ENCODE data around the gene NAP1L5. TPM values are rescaled to one million over a fixed set of nuclear protein-coding genes. Genes with fewer than 3 reads are reported as not detected.

NAP1L5 gene
- polyA plus RNA-seq, 2 of the 4 experiments (the other 2 are of a cell fraction): 2.4 to 3.0 TPM

DNA sequence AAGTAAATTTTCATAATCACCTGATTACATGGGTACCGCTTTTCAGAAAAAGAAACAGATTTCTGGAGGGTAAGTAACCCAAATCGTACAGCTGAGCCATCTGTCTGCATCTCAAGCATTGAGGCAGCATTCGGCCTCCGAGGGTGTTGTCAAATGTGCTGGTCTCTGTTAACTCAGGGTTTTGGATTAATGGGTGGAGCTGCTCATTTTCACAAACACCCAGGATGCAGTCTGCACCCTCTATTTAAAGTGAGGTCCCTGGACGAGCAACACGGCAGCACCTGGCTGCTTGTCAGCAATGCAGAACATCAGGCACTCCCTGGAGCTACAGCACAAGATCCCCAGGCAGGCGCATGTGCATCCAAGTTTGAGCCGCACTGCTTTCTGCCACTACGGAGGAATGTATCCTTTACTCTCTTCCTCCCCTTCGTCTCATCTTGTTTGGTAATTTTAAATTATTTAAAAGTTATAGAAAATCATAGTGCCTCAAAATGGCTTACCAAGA lies 24.7 kb upstream of the NAP1L5 start:
- FAIRE-seq (no peak), DNase-seq (ENCODE audit: low read depth in 1 of 2, low spot score in 1 of 2) (no peak), ATAC-seq (no peak)
- POLR2A ChIA-PET: no interaction called here
- WGBS (ENCODE audit: missing lambda C conversion rate): 90% methylated on average over 10 of the region's 10 CpGs
- no peaks in the 10 kb centered on the region for H3K9me3 ChIP-seq
- CTCF ChIA-PET: interaction anchor here (0.8 to 1.5 kb wide), 2 partner anchors 16 to 301 kb away, joined by 3 to 7 read pairs; no protein-coding TSS in a partner anchor
- TF ChIP-seq, protein P1, sequence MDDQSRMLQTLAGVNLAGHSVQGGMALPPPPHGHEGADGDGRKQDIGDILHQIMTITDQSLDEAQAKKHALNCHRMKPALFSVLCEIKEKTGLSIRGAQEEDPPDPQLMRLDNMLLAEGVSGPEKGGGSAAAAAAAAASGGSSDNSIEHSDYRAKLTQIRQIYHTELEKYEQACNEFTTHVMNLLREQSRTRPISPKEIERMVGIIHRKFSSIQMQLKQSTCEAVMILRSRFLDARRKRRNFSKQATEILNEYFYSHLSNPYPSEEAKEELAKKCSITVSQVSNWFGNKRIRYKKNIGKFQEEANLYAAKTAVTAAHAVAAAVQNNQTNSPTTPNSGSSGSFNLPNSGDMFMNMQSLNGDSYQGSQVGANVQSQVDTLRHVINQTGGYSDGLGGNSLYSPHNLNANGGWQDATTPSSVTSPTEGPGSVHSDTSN (IDR thresholded peaks at IDR 0.05): no peak
- no peak for TF ChIP-seq HOXB13 (CRISPR knock-in tag; IDR thresholded peaks at IDR 0.05; ENCODE audit: low read depth)
- H3K4me3 ChIP-seq: no peak overlapping the region
- no peaks in the 10 kb centered on the region for H3K4me1 ChIP-seq
- H3K27ac ChIP-seq: no peak overlapping the region
- no peak overlapping the region for H3K4me2 ChIP-seq

DNA sequence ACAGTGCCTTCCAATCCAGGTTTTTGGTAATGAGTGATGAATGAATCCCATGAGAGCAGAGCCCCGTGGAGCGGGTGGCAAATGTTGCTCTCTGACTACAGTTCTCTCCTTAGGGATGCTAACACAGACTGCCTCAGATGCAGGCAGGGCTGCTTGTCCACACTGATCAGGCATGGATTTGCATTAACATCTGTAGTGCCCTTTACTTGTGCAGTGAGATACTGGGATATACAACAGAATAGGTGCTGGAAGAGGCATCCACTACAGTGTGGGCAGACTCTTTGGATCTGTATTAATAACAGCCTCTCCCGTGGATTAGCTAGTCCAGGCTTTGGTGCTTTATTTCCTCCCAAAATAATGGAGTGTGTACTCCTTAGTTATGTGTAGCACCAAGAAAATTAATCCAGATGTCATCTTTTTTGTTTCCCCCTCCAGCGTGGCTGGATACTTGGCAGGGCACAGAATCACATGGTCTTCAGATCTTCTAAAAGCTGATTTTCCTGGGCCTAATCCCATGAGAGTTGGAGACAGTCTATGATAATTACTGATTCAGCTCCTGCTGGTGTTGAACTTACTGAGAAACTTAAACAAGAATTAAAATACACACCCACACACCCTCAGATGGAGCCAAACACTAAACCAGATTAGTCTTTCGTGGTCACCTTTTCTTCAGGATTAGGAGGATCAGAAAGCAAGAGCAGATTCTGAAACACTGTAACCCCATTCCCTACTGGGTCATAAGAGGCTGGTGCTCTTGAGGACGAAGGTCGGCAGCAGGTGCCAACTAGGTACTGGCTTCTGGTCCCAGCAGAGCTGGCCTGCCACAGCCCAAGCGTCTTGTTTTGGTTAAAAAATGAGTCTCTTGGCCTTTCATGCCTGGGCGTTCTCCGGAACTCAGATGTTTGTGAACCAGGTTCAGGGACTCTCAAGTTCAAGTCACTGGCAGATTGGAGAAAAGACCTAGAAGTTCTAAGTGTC lies 23.1 kb upstream of the NAP1L5 start:
- TF ChIP-seq, protein P2, sequence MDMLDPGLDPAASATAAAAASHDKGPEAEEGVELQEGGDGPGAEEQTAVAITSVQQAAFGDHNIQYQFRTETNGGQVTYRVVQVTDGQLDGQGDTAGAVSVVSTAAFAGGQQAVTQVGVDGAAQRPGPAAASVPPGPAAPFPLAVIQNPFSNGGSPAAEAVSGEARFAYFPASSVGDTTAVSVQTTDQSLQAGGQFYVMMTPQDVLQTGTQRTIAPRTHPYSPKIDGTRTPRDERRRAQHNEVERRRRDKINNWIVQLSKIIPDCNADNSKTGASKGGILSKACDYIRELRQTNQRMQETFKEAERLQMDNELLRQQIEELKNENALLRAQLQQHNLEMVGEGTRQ (IDR thresholded peaks at IDR 0.05): no peak
- no peak for TF ChIP-seq POLR2AphosphoS2 (conservative IDR thresholded peaks at IDR 0.05; ENCODE audit: low read length)
- TF ChIP-seq, protein P3, sequence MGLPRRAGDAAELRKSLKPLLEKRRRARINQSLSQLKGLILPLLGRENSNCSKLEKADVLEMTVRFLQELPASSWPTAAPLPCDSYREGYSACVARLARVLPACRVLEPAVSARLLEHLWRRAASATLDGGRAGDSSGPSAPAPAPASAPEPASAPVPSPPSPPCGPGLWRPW (IDR thresholded peaks at IDR 0.05): no peak
- no peak for TF ChIP-seq MAFK (IDR thresholded peaks at IDR 0.05; ENCODE audit: partially characterized antibody)
- no peak overlapping the region for H3K4me2 ChIP-seq
- H3K9me3 ChIP-seq: no peaks in the 10 kb centered on the region
- no peak for DNase-seq (ENCODE audit: low read depth in 1 of 2, low spot score in 1 of 2)
- H3K27ac ChIP-seq: no peak overlapping the region
- WGBS (ENCODE audit: missing lambda C conversion rate): 79% methylated on average over 10 of the region's 10 CpGs
- ChIA-PET POLR2A (no interaction called here), CTCF (interaction anchor here (0.5 kb wide), 1 partner anchor 99 kb away, joined by 3 read pairs; no protein-coding TSS in a partner anchor)
- no peak overlapping the region for H3K4me3 ChIP-seq
- H3K4me1 ChIP-seq: no peaks in the 10 kb centered on the region
- ATAC-seq: no peak; a peak in 1 of 6 replicates
- FAIRE-seq: no peak

DNA sequence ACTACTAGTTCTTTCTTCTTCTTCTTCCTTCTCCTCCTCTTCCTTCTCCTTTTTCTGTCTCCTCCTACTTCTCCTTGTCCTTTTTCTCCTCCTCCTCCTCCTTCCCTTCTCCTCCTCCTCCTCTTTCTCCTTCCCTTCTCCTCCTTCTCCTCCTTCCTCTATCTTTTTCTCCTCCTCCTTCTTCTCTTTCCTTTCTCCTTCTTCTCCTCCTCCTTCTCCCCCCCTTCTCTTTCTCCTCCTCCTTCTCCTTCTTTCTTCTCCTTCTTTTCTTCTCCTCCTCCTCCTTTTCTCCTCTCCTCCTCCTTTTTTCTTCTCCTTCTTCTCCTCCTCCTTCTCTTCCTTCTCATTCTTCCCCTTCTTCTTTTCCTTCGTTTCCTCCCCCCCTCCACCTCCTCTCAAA lies 21.8 kb upstream of the NAP1L5 start:
- Histone ChIP-seq H3K4me1 (no peaks in the 10 kb centered on the region), H3K9me3 (no peaks in the 10 kb centered on the region), H3K4me3 (no peak overlapping the region), H3K27ac (no peak overlapping the region), H3K4me2 (no peak overlapping the region)
- ChIA-PET CTCF (no interaction called here), POLR2A (no interaction called here)
- no peak for ATAC-seq
- no peak for FAIRE-seq
- DNase-seq (ENCODE audit: low read depth in 1 of 2, low spot score in 1 of 2): no peak
- TF ChIP-seq RAD21 (conservative IDR thresholded peaks at IDR 0.05 in 1 of 2, IDR thresholded peaks at IDR 0.05 in 1 of 2) (no peak), HOXB5 (CRISPR knock-in tag; IDR thresholded peaks at IDR 0.05) (no peak), NR3C1 (IDR thresholded peaks at IDR 0.05) (no peak), KDM1A (IDR thresholded peaks at IDR 0.05; ENCODE audit: low read depth) (no peak), NPAS2 (CRISPR knock-in tag; IDR thresholded peaks at IDR 0.05; ENCODE audit: borderline replicate concordance) (no peak), ZC3H11A (IDR thresholded peaks at IDR 0.05) (no peak), KDM5A (IDR thresholded peaks at IDR 0.05) (no peak)
- WGBS (ENCODE audit: missing lambda C conversion rate): 80% methylated on average over 1 of the region's 1 CpG

DNA sequence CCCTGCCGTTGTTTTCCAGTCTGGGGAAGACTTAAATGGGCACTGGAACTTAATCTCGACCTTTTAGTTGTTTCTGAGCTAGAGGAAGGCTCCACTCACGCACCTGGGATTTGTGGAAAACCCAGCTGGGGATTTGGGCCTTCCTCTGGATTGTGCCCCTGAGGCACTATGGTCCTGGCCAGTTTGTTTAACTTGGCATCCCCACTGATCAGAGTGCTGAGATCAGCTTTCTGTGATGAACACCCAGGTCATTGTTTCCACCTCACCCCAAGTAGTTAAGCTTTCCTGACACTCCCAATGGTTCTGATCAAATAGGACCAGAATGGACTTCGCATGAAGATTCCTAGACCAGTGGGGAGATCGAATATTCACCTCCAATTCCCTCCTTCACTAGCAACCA lies 20.5 kb upstream of the NAP1L5 start:
- DNase-seq (ENCODE audit: low read depth in 1 of 2, low spot score in 1 of 2) (no peak), FAIRE-seq (no peak), ATAC-seq (no peak)
- Histone ChIP-seq H3K4me1 (no peaks in the 10 kb centered on the region), H3K9me3 (no peaks in the 10 kb centered on the region), H3K4me2 (no peak overlapping the region), H3K4me3 (no peak overlapping the region), H3K27ac (no peak overlapping the region)
- ChIA-PET CTCF (no interaction called here), POLR2A (no interaction called here)
- WGBS (ENCODE audit: missing lambda C conversion rate): 76% methylated on average over 5 of the region's 5 CpGs
- TF ChIP-seq ESRRA (IDR thresholded peaks at IDR 0.05; ENCODE audit: borderline replicate concordance, low read length) (no peak), CHD2 (IDR thresholded peaks at IDR 0.05; ENCODE audit: low read length, partially characterized antibody) (no peak), ZNF302 (CRISPR knock-in tag; IDR thresholded peaks at IDR 0.05) (no peak), HEYL (CRISPR knock-in tag; IDR thresholded peaks at IDR 0.05) (no peak), EHMT2 (IDR thresholded peaks at IDR 0.05; ENCODE audit: low read depth) (no peak), RARB (CRISPR knock-in tag; IDR thresholded peaks at IDR 0.05) (no peak)

Measured in A549 (cell line).